Mononuclear cell (primary cell): ENCODE data around the gene EIF1. TPM values are rescaled to one million over a fixed set of nuclear protein-coding genes. Genes with fewer than 3 reads are reported as not detected.
A peak's percentile ranks its signal among the peaks of the same experiment; 100 is the strongest.
"Not testable (repeated sequence)": the region's sequence is repeated elsewhere in the genome, so short reads cannot be mapped to it uniquely, and the experiment has no call there.

Experiments
- H3K27me3 ChIP-seq: 2 replicates; pipeline ENCODE4 v1.6.0; 2011; ENCODE audit warnings: low read length, control low read depth; ENCODE audit not compliant: insufficient read depth
- H3K4me1 ChIP-seq: 2 replicates; pipeline ENCODE4 v1.5.1; 2011; ENCODE audit warnings: mild to moderate bottlenecking, low read length, control low read depth; ENCODE audit not compliant: insufficient read depth
- H3K4me3 ChIP-seq: 2 replicates; pipeline ENCODE4 v1.5.1; 2011; ENCODE audit warnings: mild to moderate bottlenecking, low read length, moderate library complexity
- H3K9me3 ChIP-seq: 2 replicates; pipeline ENCODE4 v1.5.1; 2011; ENCODE audit warnings: low read depth, mild to moderate bottlenecking, control low read depth, low read length
- total RNA-seq: library from RNA; depleted of rRNA; stranded (reverse); fragments of >200 nt; gene quantifications from one replicate; pipeline ENCODE4 v1.2.3, GENCODE V29; 2012

EIF1 gene
- total RNA-seq, 1 donor, result 719 TPM

DNA sequence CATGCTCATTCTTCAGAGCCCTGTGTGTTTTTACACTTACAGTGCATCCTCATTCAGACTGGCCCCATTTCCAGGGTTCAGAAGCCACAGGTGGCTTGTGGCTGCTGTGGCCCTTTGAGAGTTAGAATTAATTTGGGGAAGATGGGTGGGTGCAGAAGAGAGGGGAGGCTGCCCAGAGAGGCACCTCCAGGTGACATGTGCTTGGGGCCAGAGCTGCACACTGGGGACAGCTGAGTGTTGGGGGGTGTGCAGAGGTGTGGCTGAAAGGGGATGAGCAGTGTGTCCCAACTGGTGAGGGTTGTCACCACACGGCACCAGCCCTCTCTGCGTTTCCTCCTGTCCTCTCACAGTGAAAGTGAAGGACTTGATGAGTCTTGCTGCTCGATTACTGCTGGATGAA, 6.9 kb upstream of the EIF1 start:
- Histone ChIP-seq H3K9me3 (no peaks in the 10 kb centered on the region), H3K4me1 (peaks cover 34% of the 10 kb centered on the region), H3K4me3 (no peak overlapping the region), H3K27me3 (no peaks in the 10 kb centered on the region)

DNA sequence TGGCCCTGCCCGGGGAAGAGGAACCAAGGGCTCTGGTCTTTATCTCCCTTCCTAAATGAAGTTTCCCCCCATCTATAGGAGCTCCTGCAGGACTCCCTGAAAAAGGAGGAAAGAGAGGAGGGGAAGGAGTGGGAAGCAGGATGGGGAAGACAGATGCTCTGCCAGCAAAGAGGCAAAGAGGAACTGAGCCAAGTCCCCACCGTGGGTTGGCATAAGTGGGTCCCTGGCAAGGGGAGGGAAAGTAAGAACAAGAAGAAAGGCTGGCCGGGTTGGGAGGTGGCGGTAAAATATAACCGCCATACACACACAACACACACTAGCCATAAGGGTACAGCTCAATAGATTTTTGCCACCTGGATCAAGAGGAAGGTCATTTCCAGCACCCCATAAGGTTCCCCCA, 6.1 kb upstream of the EIF1 start:
- Histone ChIP-seq H3K4me1 (peaks cover 28% of the 10 kb centered on the region), H3K27me3 (no peaks in the 10 kb centered on the region)

DNA sequence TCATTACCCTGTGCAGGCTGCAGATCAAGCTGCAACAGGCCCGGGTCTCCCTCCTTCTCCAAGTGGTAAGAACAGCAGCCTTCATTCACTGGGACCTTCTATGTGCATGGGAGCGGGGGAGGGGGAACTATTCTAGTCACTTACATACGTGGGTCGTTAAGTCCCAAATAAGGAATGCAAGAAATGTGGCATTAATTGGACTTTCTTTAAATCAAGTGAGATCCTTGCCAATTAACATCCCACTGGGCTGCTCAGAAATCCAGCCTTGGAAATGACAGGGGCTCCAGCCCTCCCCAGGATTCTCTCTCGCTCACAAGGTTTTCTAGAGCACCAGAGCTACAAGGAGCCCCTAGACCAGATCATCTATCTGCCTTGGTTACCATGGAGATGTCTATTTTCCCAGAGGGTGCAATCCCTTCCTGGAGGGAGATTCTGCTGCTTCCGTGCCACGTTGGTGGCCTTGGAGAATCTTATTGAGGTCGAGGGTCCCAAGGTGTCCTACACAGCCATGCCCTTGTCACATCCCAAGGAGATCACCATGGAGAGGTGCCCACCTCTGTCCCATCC, 5.2 kb upstream of the EIF1 start:
- peaks cover 27% of the 10 kb centered on the region for H3K4me1 ChIP-seq
- H3K4me3 ChIP-seq, result no peak overlapping the region
- H3K27me3 ChIP-seq, result no peaks in the 10 kb centered on the region
- H3K9me3 ChIP-seq, result no peaks in the 10 kb centered on the region

More for the DNA sequence above, 6.1 kb upstream of the EIF1 start:
- no peaks in the 10 kb centered on the region for H3K9me3 ChIP-seq
- no peak overlapping the region for H3K4me3 ChIP-seq

DNA sequence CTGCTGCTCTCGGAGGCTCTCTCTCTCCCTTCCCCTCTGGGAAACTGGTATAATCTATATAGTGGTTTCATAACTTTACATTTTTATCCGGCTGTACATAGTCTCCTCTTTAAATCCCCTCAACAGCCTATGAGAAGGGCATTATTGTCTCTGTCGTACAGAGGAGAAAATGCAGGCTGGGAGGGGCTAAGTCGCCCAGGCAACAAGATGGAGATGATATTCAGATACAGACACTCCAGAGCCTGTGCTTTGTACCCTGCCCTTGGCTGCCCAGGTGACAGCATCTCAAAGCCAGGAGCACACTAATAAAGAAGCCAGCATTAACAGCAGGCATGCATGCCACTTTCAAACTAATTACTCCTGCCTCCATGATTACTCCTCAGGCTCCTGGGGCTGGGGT, 4.7 kb upstream of the EIF1 start:
- H3K9me3 ChIP-seq, result no peaks in the 10 kb centered on the region
- H3K27me3 ChIP-seq, result no peaks in the 10 kb centered on the region
- H3K4me3 ChIP-seq, result no peak overlapping the region
- H3K4me1 ChIP-seq, result peaks cover 22% of the 10 kb centered on the region

- not testable (repeated sequence) for H3K27me3 ChIP-seq, H3K4me3 ChIP-seq, H3K9me3 ChIP-seq
- peaks cover 28% of the 10 kb centered on the region for H3K4me1 ChIP-seq
Observed at GRCh38 chr17:41685753-41686152, 2.9 kb upstream of the EIF1 start.

GRCh38 chr17:41686281-41686680, 2.4 kb upstream of the EIF1 start:
- H3K9me3 ChIP-seq, result no peaks in the 10 kb centered on the region
- no peak overlapping the region for H3K4me3 ChIP-seq
- H3K4me1 ChIP-seq, result peaks cover 33% of the 10 kb centered on the region
- no peaks in the 10 kb centered on the region for H3K27me3 ChIP-seq

- Histone ChIP-seq H3K9me3 (no peaks in the 10 kb centered on the region), H3K4me1 (peaks cover 38% of the 10 kb centered on the region), H3K27me3 (no peaks in the 10 kb centered on the region), H3K4me3 (peak overlapping the region; percentile 100)
Observed at GRCh38 chr17:41687828-41688640, 651 bp upstream of the EIF1 start.

DNA sequence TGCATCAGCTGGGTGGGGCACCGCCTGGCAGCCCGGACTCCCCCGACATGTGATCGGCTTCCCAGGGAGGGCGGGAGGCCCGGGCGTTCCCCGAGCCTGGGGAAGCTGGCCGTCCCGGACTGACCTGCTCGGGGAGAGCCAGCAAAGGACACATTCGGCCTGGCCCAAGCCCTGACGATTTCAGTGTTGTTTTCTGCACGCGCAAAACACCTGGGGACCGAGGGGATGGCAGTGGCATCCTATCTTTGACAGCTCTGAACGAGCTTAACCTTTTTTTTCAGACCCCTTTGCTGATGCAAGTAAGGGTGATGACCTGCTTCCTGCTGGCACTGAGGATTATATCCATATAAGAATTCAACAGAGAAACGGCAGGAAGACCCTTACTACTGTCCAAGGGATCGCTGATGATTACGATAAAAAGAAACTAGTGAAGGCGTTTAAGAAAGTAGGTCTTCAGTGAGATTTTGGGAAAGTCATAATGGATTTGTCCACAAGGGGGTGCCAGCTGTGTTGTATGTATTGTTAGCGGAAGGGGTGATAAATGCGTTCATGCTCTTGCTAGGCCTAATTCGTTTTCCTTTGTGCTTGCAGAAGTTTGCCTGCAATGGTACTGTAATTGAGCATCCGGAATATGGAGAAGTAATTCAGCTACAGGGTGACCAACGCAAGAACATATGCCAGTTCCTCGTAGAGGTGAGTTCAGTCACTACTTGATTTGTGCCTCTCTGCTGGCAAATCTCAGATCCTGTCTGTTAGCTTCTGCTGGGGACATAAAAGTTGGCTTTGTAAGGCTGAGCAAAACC, 1.0 kb downstream of the EIF1 start:
- no peaks in the 10 kb centered on the region for H3K9me3 ChIP-seq
- H3K4me1 ChIP-seq, result peaks cover 35% of the 10 kb centered on the region
- H3K4me3 ChIP-seq, result peak overlapping the region; percentile 100
- no peaks in the 10 kb centered on the region for H3K27me3 ChIP-seq

- Histone ChIP-seq H3K4me3 (peak overlapping the region; percentile 0), H3K9me3 (no peaks in the 10 kb centered on the region), H3K27me3 (no peaks in the 10 kb centered on the region), H3K4me1 (peaks cover 36% of the 10 kb centered on the region)
Observed at GRCh38 chr17:41690497-41690896, 1.8 kb downstream of the EIF1 start.

DNA sequence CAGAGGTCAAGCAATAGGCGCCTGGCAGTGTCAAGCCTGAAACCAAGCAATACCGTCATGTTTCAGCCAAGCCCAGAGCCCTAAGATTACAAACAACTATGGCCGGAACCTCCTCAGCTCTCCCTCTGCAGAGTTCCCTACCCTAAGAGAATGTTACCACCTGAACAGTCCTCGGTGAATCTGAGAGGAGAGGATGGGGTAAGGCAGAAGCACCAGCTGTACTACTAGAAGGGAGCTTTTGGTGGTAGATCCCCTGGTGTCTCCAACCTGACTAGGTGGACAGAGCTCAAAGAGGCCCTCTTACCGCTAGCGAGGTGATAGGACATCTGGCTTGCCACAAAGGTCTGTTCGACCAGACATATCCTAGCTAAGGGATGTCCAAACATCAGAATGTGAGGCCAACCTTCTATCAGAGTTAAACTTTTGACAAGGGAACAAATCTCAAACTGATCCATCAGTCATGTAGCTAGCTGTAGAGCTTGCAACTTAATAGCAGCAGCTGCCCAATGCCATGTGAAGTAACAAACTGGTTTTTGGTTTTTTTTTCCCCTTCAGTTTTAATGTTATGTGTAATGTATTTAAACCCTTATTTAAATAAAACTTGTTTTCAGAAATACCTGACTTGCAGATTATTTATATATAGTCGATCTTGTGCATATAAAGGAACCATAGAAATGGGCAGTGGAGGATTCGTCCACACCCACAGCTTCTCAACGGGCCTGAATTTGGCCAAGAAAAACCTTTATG, 2.5 kb downstream of the EIF1 start:
- no peaks in the 10 kb centered on the region for H3K9me3 ChIP-seq
- H3K4me1 ChIP-seq, result peaks cover 42% of the 10 kb centered on the region
- no peak overlapping the region for H3K4me3 ChIP-seq
- no peaks in the 10 kb centered on the region for H3K27me3 ChIP-seq

GRCh38 chr17:41692722-41693521, 4.2 kb downstream of the EIF1 start:
- no peaks in the 10 kb centered on the region for H3K27me3 ChIP-seq
- peaks cover 49% of the 10 kb centered on the region for H3K4me1 ChIP-seq
- H3K9me3 ChIP-seq, result no peaks in the 10 kb centered on the region
- no peak overlapping the region for H3K4me3 ChIP-seq

DNA sequence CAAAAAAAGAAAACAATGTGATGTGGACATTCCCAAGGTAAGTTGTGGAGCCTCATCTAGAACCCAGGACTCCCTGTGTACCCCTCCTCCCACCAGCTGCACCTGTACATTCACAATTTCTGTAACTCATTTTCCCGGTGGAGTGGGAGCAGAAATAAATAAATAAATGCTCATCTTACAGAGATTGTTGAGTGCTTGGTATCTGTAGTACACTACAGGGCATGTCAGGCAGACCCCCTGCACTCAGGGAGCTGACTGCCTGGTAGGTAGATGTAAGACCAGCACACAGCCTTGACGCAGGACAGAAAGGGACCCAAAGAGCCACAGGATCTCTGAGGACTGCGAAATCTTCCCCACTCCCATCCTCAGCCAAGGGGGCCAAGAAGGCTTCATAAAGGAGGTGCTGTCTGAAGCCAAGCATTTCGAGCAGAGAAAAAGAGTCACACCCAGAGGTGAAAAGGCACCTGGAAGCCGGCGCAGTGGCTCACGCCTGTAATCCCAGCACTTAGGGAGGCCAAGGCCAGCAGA, 6.5 kb downstream of the EIF1 start:
- no peak overlapping the region for H3K4me3 ChIP-seq
- H3K27me3 ChIP-seq, result no peaks in the 10 kb centered on the region
- no peaks in the 10 kb centered on the region for H3K9me3 ChIP-seq
- peaks cover 38% of the 10 kb centered on the region for H3K4me1 ChIP-seq

DNA sequence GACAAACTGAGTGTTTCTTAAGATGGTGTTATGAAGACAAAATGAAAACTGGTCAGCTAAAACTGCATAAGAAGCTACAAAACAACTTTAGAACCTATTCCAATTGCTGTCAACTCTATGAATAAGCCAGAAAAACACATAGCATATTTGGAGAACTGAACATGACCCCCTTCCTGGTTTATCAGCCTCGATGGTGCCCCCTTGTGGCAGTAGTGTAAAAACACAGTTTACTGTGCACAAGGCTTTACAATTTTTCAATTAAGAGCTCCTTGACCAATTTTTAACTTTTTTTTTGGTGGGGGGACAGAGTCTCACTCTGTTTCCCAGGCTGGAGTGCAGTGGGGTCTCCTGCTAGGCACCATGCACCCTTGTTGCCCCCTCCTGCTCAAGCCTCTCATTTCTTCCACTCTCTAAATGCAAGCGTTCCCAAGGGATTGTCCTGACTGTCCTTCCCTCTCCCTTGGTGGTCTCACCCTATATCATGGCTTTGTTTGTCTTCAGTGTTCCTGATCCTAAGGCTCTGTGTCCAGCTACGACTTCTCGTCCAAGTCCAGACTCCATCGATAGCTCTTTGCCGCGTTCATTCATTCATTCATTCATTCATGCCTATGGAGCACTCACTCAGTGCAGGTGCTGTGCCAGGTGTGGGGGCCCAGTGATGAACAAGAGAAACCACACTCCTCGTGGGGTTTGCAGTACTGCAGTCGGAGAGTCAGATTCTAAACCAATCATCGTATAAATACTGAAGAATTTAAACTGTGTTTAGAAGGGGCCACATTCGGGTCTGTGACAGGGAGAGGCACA, 7.5 kb downstream of the EIF1 start:
- H3K4me3 ChIP-seq, result no peak overlapping the region
- no peaks in the 10 kb centered on the region for H3K27me3 ChIP-seq
- no peaks in the 10 kb centered on the region for H3K9me3 ChIP-seq
- peaks cover 28% of the 10 kb centered on the region for H3K4me1 ChIP-seq
